Stimulated activated CD8-positive, alpha-beta memory T cell treated with anti-CD3 and anti-CD28 coated beads, Interleukin-4, amount 100 ng/mL, for 48 hours (primary cell): ENCODE measurements around the gene SLC38A2.
"Not testable (repeated sequence)": the region's sequence is repeated elsewhere in the genome, so short reads cannot be mapped to it uniquely, and the experiment has no call there.

Source experiments
- DNase-seq: peaks from one replicate; pipeline ENCODE4 v3.0.0-alpha.2; 2020

SLC38A2 gene

GRCh38 chr12:46372544-46373300 lies at the start of gene SLC38A2:
SLC38A2 (minus strand) TSS chr12:46372773; CDS start chr12:46371293, 1,480 bp downstream.
- DNase-seq, result peak; percentile 99

GRCh38 chr12:46419675-46420074 lies 47.1 kb upstream of the SLC38A2 start:
- DNase-seq, result no peak

GRCh38 chr12:46415552-46415951 lies 43.0 kb upstream of the SLC38A2 start:
- no peak for DNase-seq

- no peak for DNase-seq
Observed at GRCh38 chr12:46414591-46415268, 42.2 kb upstream of the SLC38A2 start.

GRCh38 chr12:46413368-46413767 lies 40.8 kb upstream of the SLC38A2 start:
- DNase-seq, result no peak

GRCh38 chr12:46412857-46413256 lies 40.3 kb upstream of the SLC38A2 start:
- no peak for DNase-seq

GRCh38 chr12:46410495-46410894 lies 37.9 kb upstream of the SLC38A2 start:
- no peak for DNase-seq

- no peak for DNase-seq
Observed at GRCh38 chr12:46409974-46410373, 37.4 kb upstream of the SLC38A2 start.

- no peak for DNase-seq
Observed at GRCh38 chr12:46409342-46409741, 36.8 kb upstream of the SLC38A2 start.

- no peak for DNase-seq
Observed at GRCh38 chr12:46408441-46408840, 35.9 kb upstream of the SLC38A2 start.

- DNase-seq, result no peak
Observed at GRCh38 chr12:46407361-46407760, 34.8 kb upstream of the SLC38A2 start.

- DNase-seq, result no peak
Observed at GRCh38 chr12:46406352-46407027, 33.9 kb upstream of the SLC38A2 start.

- no peak for DNase-seq
Observed at GRCh38 chr12:46404733-46405132, 32.2 kb upstream of the SLC38A2 start.

GRCh38 chr12:46404225-46404631 lies 31.7 kb upstream of the SLC38A2 start:
- no peak for DNase-seq

GRCh38 chr12:46403719-46404070 lies 31.1 kb upstream of the SLC38A2 start:
- DNase-seq, result no peak

- DNase-seq, result no peak
Observed at GRCh38 chr12:46402941-46403718, 30.6 kb upstream of the SLC38A2 start.

- DNase-seq, result no peak
Observed at GRCh38 chr12:46402451-46402850, 29.9 kb upstream of the SLC38A2 start.

- DNase-seq, result no peak
Observed at GRCh38 chr12:46401662-46402061, 29.1 kb upstream of the SLC38A2 start.

GRCh38 chr12:46400406-46400805 lies 27.8 kb upstream of the SLC38A2 start:
- DNase-seq, result no peak

GRCh38 chr12:46399461-46400248 lies 27.1 kb upstream of the SLC38A2 start:
- DNase-seq, result not testable (repeated sequence)

- no peak for DNase-seq
Observed at GRCh38 chr12:46396826-46397225, 24.3 kb upstream of the SLC38A2 start.

GRCh38 chr12:46395388-46395787 lies 22.8 kb upstream of the SLC38A2 start:
- DNase-seq, result no peak
